HCT116 (cell line): ENCODE data around the gene XG. TPM values are rescaled to one million over a fixed set of nuclear protein-coding genes. Genes with fewer than 3 reads are reported as not detected.

ENCODE experiments used
- ATAC-seq: fragments of 200-7000 bp; cut with Tn5 transposase; 2 replicates; pipeline ENCODE4 v1.9.1; 2020; ENCODE audit warnings: mild to moderate bottlenecking, moderate library complexity
- BruUV-seq: library from RNA; stranded (reverse); fragments of 400-500 nt; replicated peaks from 2 replicates; lab custom pipeline; 2021; lab: Mats Ljungman, UMichigan
- CTCF ChIA-PET: fragments of 300-600 bp; sonication (Branson Sonifier 250); formaldehyde crosslinking; loops from one replicate; lab custom pipeline; 2021; ENCODE audit warnings: antibody characterized with exemption; lab: Charles Lee
- POLR2A ChIA-PET: fragments of 300-600, 350-600 bp; sonication (Branson Sonifier 250); formaldehyde crosslinking; loops from one replicate; lab custom pipeline; 2021; ENCODE audit warnings: antibody characterized with exemption; lab: Charles Lee
- RAD21 ChIA-PET, 2 experiments: fragments of 300-600 bp; sonication (Branson Sonifier 250); formaldehyde crosslinking; loops; one replicate each; lab custom pipeline; 2023; ENCODE audit warnings: low total read pairs in 2 of 2; ENCODE audit not compliant: uncharacterized antibody in 2 of 2, unreplicated experiment in 2 of 2, low non-redundant PET in 1 of 2; lab: Charles Lee
- DNase-seq: peaks from one replicate; pipeline ENCODE4 v3.0.0-alpha.2; 2010; ENCODE audit warnings: low read depth, low spot score
- H2AFZ ChIP-seq: fragments of 200-600 bp; shearing (Covaris generic), sonication (generic); 2 replicates; pipeline ENCODE4 v1.6.1; 2017; ENCODE audit warnings: low read depth, mixed run types, mixed read lengths, antibody characterized with exemption, low read length; ENCODE audit not compliant: poor library complexity, severe bottlenecking
- H3K27ac ChIP-seq: 2 replicates; pipeline ENCODE4 v1.5.1; 2012; ENCODE audit warnings: low read depth, low read length
- H3K27me3 ChIP-seq: fragments of 200-600 bp; sonication (generic); 2 replicates; pipeline ENCODE4 v1.6.1; 2016; ENCODE audit warnings: mixed run types, low read length, mixed read lengths; ENCODE audit not compliant: insufficient read depth
- H3K36me3 ChIP-seq, 2 experiments: fragments of 200-500 bp in 1 of 2; fragments of 200-600 bp in 1 of 2; sonication (Bioruptor generic) in 1 of 2; sonication (generic) in 1 of 2; 2 replicates each; pipeline versions ENCODE4 v1.5.1 to v1.6.1; 2014 to 2016; ENCODE audit warnings: low read length in 2 of 2, inconsistent platforms in 1 of 2, mixed read lengths in 1 of 2, mixed run types in 1 of 2; ENCODE audit not compliant: insufficient read depth in 2 of 2, control insufficient read depth in 1 of 2
- H3K4me1 ChIP-seq, 2 experiments: fragments of 200-600 bp in 1 of 2; sonication (generic) in 1 of 2; 2 replicates each; pipeline versions ENCODE4 v1.5.1 to v1.6.1; 2012 to 2017; ENCODE audit warnings: low read length in 2 of 2, inconsistent platforms in 1 of 2, mild to moderate bottlenecking in 1 of 2, mixed read lengths in 1 of 2, mixed run types in 1 of 2, moderate library complexity in 1 of 2; ENCODE audit not compliant: insufficient read depth in 2 of 2, control insufficient read depth in 1 of 2
- H3K4me2 ChIP-seq: fragments of 200-600 bp; sonication (generic); 2 replicates; pipeline ENCODE4 v1.6.1; 2017; ENCODE audit warnings: mixed run types, low read length, mixed read lengths
- H3K4me3 ChIP-seq, 2 experiments: fragments of 200-600 bp in 1 of 2; sonication (generic) in 1 of 2; replicated peaks in 1 of 2; 2 replicates each; pipeline ENCODE4 v1.5.1; 2011 to 2016; ENCODE audit warnings: low read length in 2 of 2, control low read depth in 1 of 2, low read depth in 1 of 2, mild to moderate bottlenecking in 1 of 2, mixed read lengths in 1 of 2, mixed run types in 1 of 2
- H3K79me2 ChIP-seq: fragments of 200-600 bp; sonication (generic); 2 replicates; pipeline ENCODE4 v1.6.1; 2017; ENCODE audit warnings: mild to moderate bottlenecking, mixed run types, low read length, moderate library complexity, mixed read lengths; ENCODE audit not compliant: insufficient read depth
- H3K9ac ChIP-seq: fragments of 200-600 bp; sonication (generic); 2 replicates; pipeline ENCODE4 v1.6.1; 2016; ENCODE audit warnings: low read length, mixed read lengths
- H3K9me2 ChIP-seq: fragments of 200-600 bp; sonication (generic), shearing (Covaris generic); 2 replicates; pipeline ENCODE4 v1.6.1; 2017; ENCODE audit warnings: mixed run types, mild to moderate bottlenecking, moderate library complexity; ENCODE audit not compliant: insufficient read depth
- H3K9me3 ChIP-seq, 2 experiments: fragments of 200-500 bp in 1 of 2; fragments of 200-600 bp in 1 of 2; sonication (Bioruptor generic) in 1 of 2; sonication (generic) in 1 of 2; 2 replicates each; pipeline ENCODE4 v1.6.1; 2014 to 2017; ENCODE audit warnings: low read length in 2 of 2, mixed read lengths in 2 of 2, inconsistent platforms in 1 of 2, low read depth in 1 of 2, mild to moderate bottlenecking in 1 of 2, mixed run types in 1 of 2, moderate library complexity in 1 of 2; ENCODE audit not compliant: control insufficient read depth in 1 of 2, insufficient read depth in 1 of 2
- H4K20me1 ChIP-seq: fragments of 200-600 bp; sonication (generic), shearing (Covaris generic); 2 replicates; pipeline ENCODE4 v1.6.1; 2017; ENCODE audit warnings: mixed run types, mild to moderate bottlenecking, moderate library complexity; ENCODE audit not compliant: insufficient read depth
- CBX3 ChIP-seq: IDR thresholded peaks from 2 replicates; pipeline ENCODE4 v1.6.1; 2012; ENCODE audit warnings: low read depth
- CEBPB ChIP-seq: IDR thresholded peaks from 2 replicates; pipeline ENCODE4 v1.6.1; 2012; ENCODE audit warnings: low read depth
- CTCF ChIP-seq, 3 experiments: fragments of 200-600 bp in 1 of 3; sonication (generic) in 1 of 3; IDR thresholded peaks in 2 of 3; conservative IDR thresholded peaks in 1 of 3; 2 replicates each; pipeline ENCODE4 v1.5.1; 2012 to 2017; ENCODE audit warnings: low read depth in 2 of 3, low read length in 2 of 3, antibody characterized with exemption in 1 of 3, borderline replicate concordance in 1 of 3, control low read depth in 1 of 3, mild to moderate bottlenecking in 1 of 3, mixed read lengths in 1 of 3, mixed run types in 1 of 3, moderate library complexity in 1 of 3; ENCODE audit not compliant: insufficient read depth in 1 of 3
- EGR1 ChIP-seq: IDR thresholded peaks from 2 replicates; pipeline ENCODE4 v1.6.1; 2012; ENCODE audit warnings: low read depth
- EZH2 ChIP-seq: fragments of 200-600 bp; sonication (generic); IDR thresholded peaks from 2 replicates; pipeline ENCODE4 v1.6.1; 2017; ENCODE audit warnings: antibody characterized with exemption, mixed run types
- EZH2phosphoT487 ChIP-seq: fragments of 200-600 bp; IDR thresholded peaks from 2 replicates; pipeline ENCODE4 v1.6.1; 2018; ENCODE audit warnings: antibody characterized with exemption, borderline replicate concordance
- FOSL1 ChIP-seq: IDR thresholded peaks from 2 replicates; pipeline ENCODE4 v1.6.1; 2012; ENCODE audit warnings: low read depth
- MAX ChIP-seq: IDR thresholded peaks from 2 replicates; pipeline ENCODE4 v1.6.1; 2012
- POLR2AphosphoS5 ChIP-seq: IDR thresholded peaks from 2 replicates; pipeline ENCODE4 v1.6.1; 2011; ENCODE audit warnings: mild to moderate bottlenecking, low read depth, low read length, moderate library complexity
- RAD21 ChIP-seq: IDR thresholded peaks from 2 replicates; pipeline ENCODE4 v1.6.1; 2012; ENCODE audit warnings: low read depth, mild to moderate bottlenecking
- SIN3A ChIP-seq: IDR thresholded peaks from 2 replicates; pipeline ENCODE4 v1.6.1; 2012; ENCODE audit warnings: low read depth
- SRF ChIP-seq: IDR thresholded peaks from 2 replicates; pipeline ENCODE4 v1.6.1; 2012; ENCODE audit warnings: low read depth
- TCF7L2 ChIP-seq: IDR thresholded peaks from 2 replicates; pipeline ENCODE4 v1.7.0; 2011; ENCODE audit warnings: borderline replicate concordance, inconsistent platforms; ENCODE audit not compliant: insufficient read depth, insufficient read length; ENCODE audit errors: extremely low read depth
- ZBTB33 ChIP-seq: IDR thresholded peaks from 2 replicates; pipeline ENCODE4 v1.6.1; 2011; ENCODE audit warnings: mild to moderate bottlenecking, low read length, moderate library complexity; ENCODE audit not compliant: insufficient replicate concordance; ENCODE audit errors: extremely low read depth
- ZFX ChIP-seq: fragments of 450-650 bp; IDR thresholded peaks from 2 replicates; pipeline ENCODE4 v1.6.1; 2017
- ZNF274 ChIP-seq: fragments of 200-500 bp; sonication (Bioruptor generic); IDR thresholded peaks from 2 replicates; pipeline ENCODE4 v1.6.1; 2014; ENCODE audit warnings: mild to moderate bottlenecking, low read depth, low read length, inconsistent platforms
- intact Hi-C: fragments of 100-400 bp; cut with micrococcal nuclease; formaldehyde crosslinking; loops from 2 replicates; pipeline ENCODE4 v1.10.0; 2022
- total RNA-seq: library from RNA; stranded (reverse); gene quantifications from one replicate; pipeline ENCODE4 v1.2.1, GENCODE V29; 2021; ENCODE audit not compliant: unreplicated experiment

Gene XG
- total RNA-seq, 1 experiment from 2014 or later = not detected

GRCh38 chrX:2709556-2709955, 42.3 kb upstream of the XG start:
- peaks cover 11 to 46% of the 10 kb centered on the region in 2 experiments for H3K4me1 ChIP-seq
- H3K9me3 ChIP-seq = no peaks in the 10 kb centered on the region
- H3K27ac ChIP-seq = peak overlapping the region; percentile 62
- POLR2A ChIA-PET = no interaction called here
- H3K9me2 ChIP-seq = no peaks in the 10 kb centered on the region
- H3K36me3 ChIP-seq = no peaks in the 10 kb centered on the region
- H3K4me2 ChIP-seq = peak overlapping the region; percentile 66
- H2AFZ ChIP-seq = no peak overlapping the region
- no TSS peak for BruUV-seq
- no peaks in the 10 kb centered on the region for H4K20me1 ChIP-seq
- peak overlapping the region; percentile 48; the same call in 1 of the 2 replicates for H3K9ac ChIP-seq
- CTCF ChIA-PET = no interaction called here
- DNase-seq (no peak), ATAC-seq (no peak)
- TF ChIP-seq FOSL1 = no peak
- no peak for TF ChIP-seq ZFX
- TF ChIP-seq SIN3A = no peak
- TF ChIP-seq RAD21 = no peak
- TF ChIP-seq CEBPB = no peak
- H3K27me3 ChIP-seq = no peaks in the 10 kb centered on the region
- H3K4me3 ChIP-seq = peak overlapping the region in 1 of 2 experiments; percentile 17; a peak in 2 of 4 replicates
- intact Hi-C loops = no loop called here
- RAD21 ChIA-PET = no interaction called here
- H3K79me2 ChIP-seq = peaks cover 26% of the 10 kb centered on the region; the same call in 1 of the 2 replicates

- Histone ChIP-seq H3K9me3 (no peaks in the 10 kb centered on the region), H3K9ac (peak overlapping the region; percentile 48), H3K36me3 (no peaks in the 10 kb centered on the region), H4K20me1 (no peaks in the 10 kb centered on the region), H3K9me2 (no peaks in the 10 kb centered on the region), H3K27ac (peak overlapping the region; percentile 62), H3K4me1 (peaks cover 11 to 46% of the 10 kb centered on the region in 2 experiments), H2AFZ (no peak overlapping the region), H3K27me3 (no peaks in the 10 kb centered on the region), H3K79me2 (peaks cover 22% of the 10 kb centered on the region; the same call in 1 of the 2 replicates), H3K4me2 (peak overlapping the region; percentile 66), H3K4me3 (peak overlapping the region in 1 of 2 experiments; percentile 17; a peak in 2 of 4 replicates)
- CTCF ChIA-PET = no interaction called here
- POLR2A ChIA-PET = no interaction called here
- RAD21 ChIA-PET = no interaction called here
- intact Hi-C loops = no loop called here
- ATAC-seq (peak; percentile 71), DNase-seq (peak; percentile 51)
- no TSS peak for BruUV-seq
- TF ChIP-seq EGR1 = no peak
- no peak for TF ChIP-seq MAX
- TF ChIP-seq ZBTB33 = no peak
- no peak for TF ChIP-seq CTCF (IDR thresholded peaks at IDR 0.05 in 2 of 3, conservative IDR thresholded peaks at IDR 0.05 in 1 of 3; ENCODE audit: borderline replicate concordance in 1 of 3, insufficient read depth in 1 of 3, low read depth in 2 of 3, low read length in 2 of 3)
- no peak for TF ChIP-seq SIN3A
- no peak for TF ChIP-seq ZFX
- no peak for TF ChIP-seq ZNF274
- TF ChIP-seq FOSL1 = no peak
- TF ChIP-seq CBX3 = no peak
- TF ChIP-seq POLR2AphosphoS5 = no peak
- no peak for TF ChIP-seq SRF
- TF ChIP-seq TCF7L2 = no peak
- TF ChIP-seq EZH2phosphoT487 = no peak
- TF ChIP-seq EZH2 = no peak
Measured at GRCh38 chrX:2710041-2710840, 41.6 kb upstream of the XG start.
